Suppressor macrophage treated with lipopolysaccharide for 1 hour (primary cell): ENCODE results near the gene PHF21A.
"Not testable (repeated sequence)": the region's sequence is repeated elsewhere in the genome, so short reads cannot be mapped to it uniquely, and the experiment has no call there.

Source experiments
- DNase-seq, 3 donors: peaks; one replicate each; pipeline ENCODE4 v3.0.0-alpha.2; 2020 to 2022

PHF21A gene

DNA sequence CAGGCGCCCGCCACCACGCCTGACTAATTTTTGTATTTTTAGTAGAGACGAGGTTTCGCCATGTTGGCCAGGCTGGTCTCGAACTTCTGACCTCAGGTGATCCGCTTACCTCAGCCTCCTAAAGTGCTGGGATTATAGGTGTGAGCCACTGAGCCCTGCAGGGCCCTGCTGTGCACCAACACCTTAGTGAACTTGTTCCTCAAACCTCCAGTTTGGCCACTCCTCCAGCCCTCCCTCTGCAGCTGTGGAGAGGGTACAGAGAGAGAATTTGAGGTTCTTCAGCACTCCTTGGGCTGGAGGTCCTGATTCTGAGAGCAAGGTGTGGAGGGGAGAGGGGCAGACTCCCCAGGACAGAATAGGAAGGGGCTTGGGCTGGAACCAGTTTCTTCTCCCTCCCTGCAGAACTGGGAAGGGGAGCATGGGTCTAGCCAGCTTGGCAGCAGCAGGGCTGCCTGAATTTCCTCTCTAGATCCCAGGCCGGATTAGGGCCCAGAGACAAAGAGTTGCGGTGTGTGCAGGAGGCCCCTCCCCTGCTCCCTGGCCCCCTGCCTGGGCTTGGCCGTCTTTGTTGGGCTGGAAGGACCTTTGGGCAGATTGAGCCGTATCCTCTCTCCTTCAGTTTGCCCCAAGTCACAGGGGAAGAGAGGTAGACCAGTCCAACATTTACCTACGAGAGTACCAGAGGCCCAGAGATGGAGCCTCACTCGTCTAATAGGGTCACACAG, 201.3 kb downstream of the PHF21A start:
- DNase-seq = no peak

DNA sequence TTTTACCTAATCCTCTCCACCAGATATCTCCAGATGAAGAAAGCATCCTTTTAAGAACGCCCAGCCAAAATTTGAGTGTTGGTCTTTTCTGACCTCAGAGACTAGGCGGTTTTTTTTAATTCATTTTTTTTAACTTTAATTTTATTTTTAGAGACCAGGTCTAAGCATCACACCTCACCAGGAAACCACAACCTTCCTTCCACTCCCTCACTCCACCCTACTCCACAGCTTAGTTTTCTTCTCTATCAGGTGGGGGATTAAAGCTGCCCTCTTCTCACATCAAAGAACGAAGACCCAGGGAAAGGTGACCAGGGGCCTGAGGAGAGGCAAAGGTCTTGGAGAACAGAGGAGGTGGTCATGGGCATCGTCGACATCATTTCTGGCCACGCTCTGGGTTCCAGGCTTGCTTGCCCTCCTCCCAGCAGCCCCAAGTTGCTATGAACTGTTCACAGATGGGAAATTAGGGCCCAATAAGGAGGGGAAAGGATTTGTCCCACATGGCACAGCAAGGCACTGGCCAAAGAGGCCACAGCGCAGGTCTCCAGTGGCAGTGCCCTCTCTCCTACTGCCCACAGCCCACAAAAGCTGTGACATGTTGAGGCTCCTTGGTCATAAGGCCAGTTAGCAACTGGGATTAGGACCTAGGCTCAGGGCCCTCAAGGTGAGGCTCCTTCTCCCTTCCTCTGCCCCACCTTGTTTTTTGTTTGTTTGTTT, 202.1 kb downstream of the PHF21A start:
- DNase-seq = no peak

DNA sequence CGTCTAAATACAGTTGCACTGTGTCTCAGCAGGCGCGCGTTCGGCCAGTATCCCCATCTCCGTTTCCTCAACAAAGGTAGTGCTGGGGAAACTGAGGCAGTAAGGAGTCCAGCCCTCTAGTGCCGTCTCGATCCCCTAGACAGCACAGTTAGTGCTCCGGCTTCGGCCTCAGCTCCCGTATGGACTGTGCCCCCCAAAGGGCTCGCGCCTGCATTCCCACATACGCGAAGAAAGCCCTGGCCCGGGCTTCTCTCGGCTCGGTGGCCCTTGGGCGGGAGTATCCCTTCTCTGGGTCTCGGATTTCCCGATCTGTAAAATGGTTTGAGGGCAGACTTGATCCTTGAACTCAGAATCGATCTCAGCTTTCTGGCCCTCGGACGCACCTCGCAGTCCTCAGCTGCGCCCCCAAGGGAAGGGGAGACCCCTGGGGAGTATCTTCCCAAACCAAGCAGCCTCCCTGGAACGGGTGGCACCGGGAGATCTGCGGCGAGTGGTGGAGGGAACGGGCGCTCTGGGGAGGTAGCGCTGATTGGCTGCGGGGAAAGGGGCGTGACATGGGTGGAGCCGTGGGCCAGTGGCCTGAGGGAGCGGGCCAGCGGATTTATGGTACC, 202.8 kb downstream of the PHF21A start:
- DNase-seq = peak; percentile 81 to 92 (median 85)

DNA sequence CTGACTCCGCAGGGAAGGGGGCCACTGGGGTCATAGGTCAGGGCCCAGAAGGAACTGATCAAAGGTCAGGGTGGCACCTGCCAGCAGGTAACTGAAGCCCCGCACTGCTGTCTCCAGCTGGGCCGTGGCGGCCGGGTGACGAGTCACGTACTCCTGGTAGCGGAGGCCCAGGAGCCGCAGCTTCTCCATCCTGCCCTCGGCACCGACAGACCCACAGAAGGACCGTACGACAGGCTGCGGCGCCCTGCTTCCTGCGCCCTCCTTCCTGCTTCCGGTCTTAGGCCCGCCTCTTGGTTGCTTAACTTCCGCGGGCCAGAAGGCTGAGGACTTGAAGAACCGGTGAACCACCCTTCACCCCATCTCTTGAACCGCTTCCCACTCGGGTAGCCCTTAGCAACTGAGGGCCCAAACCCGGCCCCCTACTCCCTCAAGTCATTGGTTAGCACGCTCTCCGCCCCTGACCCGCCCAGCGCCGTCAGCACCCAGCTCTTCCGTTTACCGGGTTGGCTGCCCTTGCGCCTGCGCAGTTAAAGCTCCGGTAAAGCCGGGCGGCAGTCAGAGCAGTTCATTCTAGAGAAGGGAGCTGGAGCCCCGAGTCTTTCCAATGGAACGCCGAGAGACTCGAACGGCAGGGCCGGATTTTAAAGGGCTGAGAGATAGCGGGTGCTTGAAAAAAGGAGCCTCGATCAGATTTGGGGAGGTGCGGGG, 203.5 kb downstream of the PHF21A start, which contains the start of gene PEX16:
Gene PEX16 (minus strand): TSS at position 255 of the 708 bp plus-strand sequence. CDS start 66 bp downstream, at position 189.
- peak; percentile 99 for DNase-seq

DNA sequence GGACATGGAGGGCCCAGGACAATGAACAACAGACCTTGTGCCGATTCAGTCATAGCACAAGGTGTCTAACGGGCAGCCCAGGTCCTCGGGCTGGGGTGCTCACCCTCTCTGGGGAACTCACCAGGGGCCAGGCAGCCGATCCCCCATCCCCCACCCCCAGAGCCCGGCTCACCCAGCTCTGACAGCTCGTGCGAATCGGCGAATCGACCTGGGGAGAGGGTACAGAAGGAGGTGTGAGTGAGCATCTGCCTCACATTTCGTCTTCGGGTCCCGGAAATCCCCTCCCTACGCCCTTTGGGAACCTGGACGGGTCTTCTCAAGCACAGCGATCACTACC, 204.0 kb downstream of the PHF21A start:
- DNase-seq = no peak

DNA sequence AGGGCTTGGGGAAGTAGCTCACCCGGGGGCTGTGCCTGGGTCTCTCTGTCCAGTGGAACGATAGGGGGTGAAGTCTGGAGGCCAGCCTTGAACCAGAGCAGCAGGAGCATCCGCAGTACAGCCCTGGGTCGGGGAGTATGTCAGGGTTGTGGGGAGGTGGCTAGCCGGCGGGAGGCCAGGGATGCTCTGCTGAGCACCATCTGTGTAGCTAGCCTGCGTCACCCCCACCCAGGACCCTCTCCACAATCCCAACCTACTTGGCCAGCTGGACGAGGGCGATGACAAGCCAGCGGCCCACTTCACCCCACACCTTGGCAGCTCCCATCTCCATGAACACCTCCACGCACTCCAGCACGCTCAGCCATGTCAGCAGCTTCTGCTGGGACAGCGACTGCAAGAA, 205.8 kb downstream of the PHF21A start:
- no peak for DNase-seq

DNA sequence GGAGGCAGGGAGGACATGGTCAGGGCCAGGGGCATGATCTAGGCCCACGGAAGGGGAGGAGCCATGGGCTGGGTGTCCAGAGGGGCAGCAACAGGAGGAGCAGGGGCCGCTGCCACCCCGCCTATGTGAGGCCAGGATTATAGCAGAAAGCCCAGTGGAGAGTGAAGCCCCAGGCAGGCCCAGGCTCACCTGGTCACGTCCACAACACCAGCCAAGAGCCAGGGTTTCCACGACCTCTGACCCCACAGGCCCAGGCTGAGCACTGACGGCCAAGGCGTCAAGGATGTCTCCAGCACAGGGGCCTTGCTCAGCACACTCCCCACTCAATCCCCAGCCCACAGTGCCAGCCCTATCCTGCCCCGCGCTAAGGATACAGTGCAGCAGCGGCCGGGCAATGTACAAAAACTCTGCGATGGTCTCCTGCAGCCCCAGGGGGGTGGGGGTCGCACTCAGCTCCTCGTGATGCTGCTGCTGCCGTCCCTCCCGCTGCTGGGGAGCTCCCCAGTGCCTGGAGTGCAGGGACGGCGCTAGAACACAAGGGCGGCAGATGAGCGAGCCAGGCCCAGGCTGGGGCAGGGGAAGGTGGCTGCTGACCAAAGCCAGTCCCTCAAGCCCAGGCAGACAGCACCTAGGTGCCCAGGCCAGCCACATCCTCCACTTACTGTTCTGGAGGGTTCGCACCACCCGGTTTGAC, 207.2 kb downstream of the PHF21A start:
- DNase-seq = no peak

DNA sequence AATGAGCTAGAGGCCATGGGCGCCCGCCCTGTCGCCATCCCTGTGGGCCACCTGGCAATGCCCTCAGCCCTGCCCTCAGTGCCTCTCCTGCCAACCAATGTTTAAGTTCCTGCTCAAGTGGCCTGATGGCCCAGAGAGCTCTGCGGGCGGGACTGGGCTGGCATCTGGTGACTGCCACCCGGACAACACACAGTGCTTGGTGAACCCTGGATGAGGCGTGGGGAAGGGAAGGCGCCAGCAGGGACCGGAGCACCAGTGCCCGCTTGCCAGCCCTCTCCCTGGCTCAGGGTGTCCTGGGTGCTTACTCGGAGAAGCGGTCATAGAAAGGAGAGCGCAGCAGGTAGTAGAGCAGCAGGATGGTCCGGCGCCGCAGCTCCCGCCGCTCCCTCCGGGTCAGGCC, 207.7 kb downstream of the PHF21A start:
- no peak for DNase-seq

DNA sequence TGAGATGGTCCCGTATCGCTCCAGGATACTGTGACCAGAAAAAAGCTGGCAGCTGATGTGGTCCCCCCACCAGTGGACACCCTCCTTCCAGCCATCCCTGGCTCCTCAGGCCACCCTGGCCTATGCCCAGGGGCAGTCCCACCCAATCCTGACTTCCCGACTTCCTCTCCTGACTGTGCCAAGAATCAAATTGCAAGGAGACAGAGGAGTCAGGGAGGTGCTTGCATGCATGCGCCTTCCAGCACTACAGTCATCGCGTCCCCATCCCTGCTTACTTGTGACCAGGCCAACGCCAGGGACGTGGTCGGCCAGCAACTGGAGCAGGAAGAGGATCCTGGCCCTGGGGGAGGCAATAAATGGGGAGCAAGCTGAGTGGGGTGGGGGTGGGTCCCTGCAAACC, 210.6 kb downstream of the PHF21A start:
- DNase-seq = no peak

DNA sequence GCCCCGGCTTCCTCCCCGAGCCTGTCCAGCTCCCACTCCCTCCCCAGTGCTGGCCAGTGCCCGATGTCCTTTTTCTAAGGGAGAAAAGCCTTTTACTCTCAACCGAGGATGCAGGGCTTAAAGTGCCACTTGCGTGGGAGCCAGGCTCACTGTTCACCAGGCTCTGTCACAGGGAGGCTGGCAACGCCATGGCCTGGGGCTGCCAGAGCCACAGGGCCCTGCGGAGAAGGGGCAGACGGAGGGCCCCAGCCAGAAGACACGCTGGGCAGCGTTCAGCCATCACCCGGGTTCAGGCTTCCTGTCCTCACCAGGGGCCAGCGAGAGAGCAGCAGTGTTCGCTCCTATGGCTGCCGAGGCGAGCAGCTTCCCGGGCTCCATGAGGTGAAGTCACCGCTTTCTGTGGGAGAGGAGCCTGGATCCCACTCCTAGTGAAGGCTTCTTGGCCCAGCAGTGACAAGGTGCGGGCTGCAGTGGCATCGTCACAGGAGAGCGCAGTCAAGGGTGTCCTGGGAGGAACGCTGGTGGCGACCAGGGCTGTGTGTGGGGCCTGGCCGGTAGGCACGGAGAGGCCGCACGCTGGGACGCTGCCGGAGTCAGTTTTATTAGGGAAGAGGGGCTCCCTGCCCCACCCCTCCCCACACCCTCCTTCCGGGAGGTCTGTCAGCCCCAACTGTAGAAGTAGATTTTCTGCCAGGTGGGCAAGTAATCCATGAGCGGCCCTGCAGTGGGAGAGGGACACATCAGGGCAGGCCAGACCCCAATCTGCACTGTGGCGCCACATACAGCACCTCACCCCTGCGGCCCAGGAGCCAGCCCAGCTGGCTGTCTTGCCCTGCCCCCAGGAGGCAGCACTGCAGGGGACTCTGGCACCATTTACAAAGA, 211.4 kb downstream of the PHF21A start:
- no peak for DNase-seq

DNA sequence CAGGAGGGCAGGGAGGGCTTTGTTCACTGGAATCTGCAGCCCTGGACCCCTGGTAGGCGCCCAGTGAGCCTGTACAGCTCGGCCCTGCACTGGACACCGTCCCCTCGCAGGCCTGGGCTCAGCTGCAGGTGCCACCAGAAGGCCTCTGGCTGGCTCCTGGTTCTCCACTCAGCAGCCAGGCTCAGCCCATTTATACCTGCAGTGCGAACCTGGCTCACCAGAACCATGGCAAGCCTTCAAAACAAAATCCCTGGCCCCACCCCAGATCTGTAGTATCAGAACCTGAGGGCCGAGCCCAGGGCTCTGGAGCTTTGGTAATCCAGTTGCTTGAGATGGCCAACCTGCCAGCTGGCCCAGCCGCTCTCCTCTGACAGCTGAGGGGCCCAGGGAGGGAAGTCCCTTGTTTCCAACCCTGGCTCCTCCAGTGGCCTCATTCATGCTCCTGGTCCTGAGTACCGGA, 213.3 kb downstream of the PHF21A start:
- no peak for DNase-seq

DNA sequence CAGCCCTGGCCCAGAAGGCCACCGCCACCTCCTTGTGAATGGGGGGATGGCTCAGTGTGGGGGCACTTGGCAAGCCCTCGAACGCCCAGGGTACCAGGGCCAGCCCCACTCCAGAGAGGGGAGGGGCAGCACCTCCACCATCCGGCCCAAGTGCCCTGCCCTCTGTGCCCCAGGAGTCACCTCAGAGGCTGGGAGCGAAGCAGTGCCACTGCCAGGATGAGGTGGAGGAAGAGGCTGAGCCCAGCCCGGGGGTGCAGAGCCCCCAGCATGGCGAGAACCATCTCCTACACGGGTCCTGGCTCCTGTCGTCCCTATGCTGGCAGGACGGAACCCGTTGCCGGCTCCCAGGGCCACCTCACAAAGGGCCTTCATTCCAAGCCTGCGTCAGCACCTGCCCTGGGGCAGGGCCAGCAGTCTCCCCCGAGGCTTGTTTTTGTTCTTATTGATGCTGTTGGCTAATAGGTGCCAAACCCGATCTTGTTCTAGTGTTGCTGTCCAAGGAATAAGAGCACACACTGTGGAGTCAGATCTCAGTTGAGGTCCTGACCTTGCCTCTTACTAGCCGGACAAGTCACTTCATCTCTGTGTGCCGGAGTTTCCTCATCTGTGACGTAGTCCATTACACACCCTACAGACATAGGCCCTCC, 214.2 kb downstream of the PHF21A start, which contains the start of gene FREY1:
Gene FREY1 (minus strand): TSS at position 307 of the 647 bp plus-strand sequence. CDS start 26 bp downstream, at position 281.
- DNase-seq = peak in 1 of 3 donors; percentile 17

DNA sequence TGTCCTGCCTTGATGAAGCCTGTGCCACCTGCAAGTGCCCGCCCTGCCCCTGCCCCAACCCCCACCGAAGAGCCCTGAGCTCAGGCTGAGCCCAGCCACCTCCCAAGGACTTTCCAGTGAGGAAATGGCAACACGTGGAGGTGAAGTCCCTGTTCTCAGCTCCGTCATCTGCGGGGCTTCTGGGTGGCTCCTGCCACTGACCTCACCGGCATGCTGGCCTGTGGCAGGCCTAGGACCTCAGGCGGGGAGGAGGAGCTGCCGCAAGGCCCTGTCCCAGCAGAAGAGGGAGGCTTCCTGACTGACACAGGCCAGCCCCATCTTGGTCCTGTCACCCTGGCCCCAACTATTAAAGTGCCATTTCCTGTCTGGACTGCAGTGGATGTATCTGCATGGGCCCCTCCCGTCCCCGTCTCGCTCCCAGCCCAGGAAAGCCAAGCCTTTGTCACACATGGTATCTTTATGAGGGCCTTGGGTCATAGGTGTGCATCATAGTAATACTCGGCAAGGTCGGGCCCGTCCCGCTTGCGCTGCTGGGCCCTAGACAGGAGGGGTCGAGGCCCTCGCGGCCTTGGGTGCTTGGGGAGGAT, 215.1 kb downstream of the PHF21A start:
- peak; percentile 77 to 85 (median 83) for DNase-seq

DNA sequence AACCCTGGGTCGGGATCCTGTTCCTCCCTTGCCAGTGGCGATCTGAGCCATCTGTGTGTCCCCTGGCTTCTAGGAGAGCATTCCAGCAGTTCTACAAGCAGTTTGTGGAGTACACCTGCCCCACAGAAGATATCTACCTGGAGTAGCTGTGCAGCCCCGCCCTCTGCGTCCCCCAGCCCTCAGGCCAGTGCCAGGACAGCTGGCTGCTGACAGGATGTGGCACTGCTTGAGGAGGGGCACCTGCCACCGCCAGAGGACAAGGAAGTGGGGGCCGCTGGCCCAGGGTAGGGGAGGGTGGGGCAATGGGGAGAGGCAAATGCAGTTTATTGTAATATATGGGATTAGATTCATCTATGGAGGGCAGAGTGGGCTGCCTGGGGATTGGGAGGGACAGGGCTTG, 215.7 kb downstream of the PHF21A start:
- DNase-seq = not testable (repeated sequence)

DNA sequence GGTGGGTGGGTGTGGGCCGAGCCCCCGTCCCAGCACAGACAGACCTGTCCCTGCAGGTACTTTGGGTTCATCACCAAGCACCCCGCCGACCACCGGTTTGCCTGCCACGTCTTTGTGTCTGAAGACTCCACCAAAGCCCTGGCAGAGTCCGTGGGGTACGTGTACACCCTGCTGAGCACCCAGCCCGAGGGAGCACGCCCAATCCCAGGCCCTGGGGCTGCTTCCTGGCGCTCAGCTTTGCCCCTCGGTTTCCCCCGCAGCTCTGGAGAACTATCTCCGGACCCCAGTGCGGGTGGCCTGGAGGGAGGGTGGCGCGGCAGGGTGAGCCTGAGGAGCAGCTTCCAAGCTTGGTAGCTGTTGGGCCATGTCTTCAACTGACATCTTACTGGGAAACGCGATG, 216.2 kb downstream of the PHF21A start:
- DNase-seq = no peak

DNA sequence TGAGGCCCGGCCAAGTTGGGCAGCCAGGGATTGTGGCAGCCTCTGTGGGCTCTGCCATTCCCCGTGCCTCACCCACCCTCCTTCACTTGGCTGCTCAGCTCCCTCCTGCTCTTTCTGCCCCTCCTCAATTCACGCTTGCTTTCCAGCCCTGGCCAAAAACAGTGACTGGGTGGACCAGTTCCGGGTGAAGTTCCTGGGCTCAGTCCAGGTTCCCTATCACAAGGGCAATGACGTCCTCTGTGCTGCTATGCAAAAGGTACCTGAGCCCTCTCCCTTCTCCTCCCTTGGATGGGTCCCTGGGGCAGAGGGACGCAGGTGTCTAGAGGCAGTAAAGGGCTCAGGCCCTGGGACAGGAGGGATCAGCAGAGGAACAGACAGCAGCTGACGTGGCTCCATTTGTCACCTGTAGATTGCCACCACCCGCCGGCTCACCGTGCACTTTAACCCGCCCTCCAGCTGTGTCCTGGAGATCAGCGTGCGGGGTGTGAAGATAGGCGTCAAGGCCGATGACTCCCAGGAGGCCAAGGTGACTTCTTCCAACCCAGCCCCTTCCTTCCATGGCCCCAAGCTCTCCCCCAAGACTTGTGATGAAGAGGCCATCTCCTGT, 216.8 kb downstream of the PHF21A start:
- DNase-seq = no peak

DNA sequence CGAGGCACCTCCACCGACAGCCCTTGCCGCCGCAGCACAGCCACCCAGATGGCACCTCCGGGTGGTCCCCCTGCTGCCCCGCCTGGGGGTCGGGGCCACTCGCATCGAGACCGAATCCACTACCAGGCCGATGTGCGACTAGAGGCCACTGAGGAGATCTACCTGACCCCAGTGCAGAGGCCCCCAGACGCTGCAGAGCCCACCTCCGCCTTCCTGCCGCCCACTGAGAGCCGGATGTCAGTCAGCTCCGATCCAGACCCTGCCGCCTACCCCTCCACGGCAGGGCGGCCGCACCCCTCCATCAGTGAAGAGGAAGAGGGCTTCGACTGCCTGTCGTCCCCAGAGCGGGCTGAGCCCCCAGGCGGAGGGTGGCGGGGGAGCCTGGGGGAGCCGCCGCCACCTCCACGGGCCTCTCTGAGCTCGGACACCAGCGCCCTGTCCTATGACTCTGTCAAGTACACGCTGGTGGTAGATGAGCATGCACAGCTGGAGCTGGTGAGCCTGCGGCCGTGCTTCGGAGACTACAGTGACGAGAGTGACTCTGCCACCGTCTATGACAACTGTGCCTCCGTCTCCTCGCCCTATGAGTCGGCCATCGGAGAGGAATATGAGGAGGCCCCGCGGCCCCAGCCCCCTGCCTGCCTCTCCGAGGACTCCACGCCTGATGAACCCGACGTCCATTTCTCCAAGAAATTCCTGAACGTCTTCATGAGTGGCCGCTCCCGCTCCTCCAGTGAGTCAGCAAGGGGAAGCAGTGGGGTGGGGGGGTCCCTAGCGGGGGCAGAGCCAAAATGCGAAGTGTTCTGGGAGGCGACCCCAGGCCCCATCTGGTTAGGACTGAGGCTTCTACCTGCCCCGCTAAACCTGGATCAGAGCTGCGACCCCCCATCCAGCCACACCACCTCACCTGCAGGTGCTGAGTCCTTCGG, 218.5 kb downstream of the PHF21A start:
- no peak for DNase-seq

DNA sequence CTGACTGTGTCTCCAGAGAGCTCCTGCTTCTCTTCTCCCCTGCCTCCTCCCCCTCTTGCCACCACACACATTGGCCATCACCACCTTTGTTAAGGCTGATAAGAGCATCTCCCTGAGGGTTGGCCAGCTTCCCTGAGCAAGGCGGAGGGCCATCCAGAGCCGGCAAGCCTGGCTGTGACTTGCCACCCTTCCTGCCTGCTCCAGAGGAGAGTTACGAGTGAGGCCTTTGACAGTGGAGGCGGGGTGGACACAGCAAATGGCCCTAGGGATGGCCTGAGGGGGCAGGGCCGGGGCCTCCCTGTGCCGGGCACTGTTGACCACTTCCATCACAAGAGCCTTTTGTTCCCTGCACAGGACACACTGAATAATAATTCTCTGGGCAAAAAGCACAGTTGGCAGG, 219.6 kb downstream of the PHF21A start:
- no peak for DNase-seq
